Spleen (tissue), 7 donors: ENCODE data around the gene ARHGEF28.

Source experiments
- POLR2A ChIP-seq, 3 donors: fragments of 450-650 bp; IDR thresholded peaks; one replicate each; pipeline ENCODE4 v1.5.1; 2017; ENCODE audit warnings: antibody characterized with exemption in 3 of 3, mild to moderate bottlenecking in 1 of 3
- TF ChIP-seq, protein P1 (sequence below), 11 experiments: fragments of 200-600 bp in 7 of 11; fragments of 450-650 bp in 4 of 11; sonication (generic) in 4 of 11; IDR thresholded peaks in 8 of 11; conservative IDR thresholded peaks in 3 of 11; 1 replicate in 7 of 11; 2 replicates in 4 of 11; pipeline versions ENCODE4 v1.4.0 to v1.8.0; 2016 to 2021; ENCODE audit warnings: antibody characterized with exemption in 11 of 11, inconsistent platforms in 4 of 11, mild to moderate bottlenecking in 1 of 11
- donor health status: DM: no; HTN: no; CAD: no; lungs with moderate emphysema.
- donor health status: DM: no; HTN: no; CAD: no.
- donor health status: DM: no; HTN: no; CAD: no.

- TF ChIP-seq, protein P1, sequence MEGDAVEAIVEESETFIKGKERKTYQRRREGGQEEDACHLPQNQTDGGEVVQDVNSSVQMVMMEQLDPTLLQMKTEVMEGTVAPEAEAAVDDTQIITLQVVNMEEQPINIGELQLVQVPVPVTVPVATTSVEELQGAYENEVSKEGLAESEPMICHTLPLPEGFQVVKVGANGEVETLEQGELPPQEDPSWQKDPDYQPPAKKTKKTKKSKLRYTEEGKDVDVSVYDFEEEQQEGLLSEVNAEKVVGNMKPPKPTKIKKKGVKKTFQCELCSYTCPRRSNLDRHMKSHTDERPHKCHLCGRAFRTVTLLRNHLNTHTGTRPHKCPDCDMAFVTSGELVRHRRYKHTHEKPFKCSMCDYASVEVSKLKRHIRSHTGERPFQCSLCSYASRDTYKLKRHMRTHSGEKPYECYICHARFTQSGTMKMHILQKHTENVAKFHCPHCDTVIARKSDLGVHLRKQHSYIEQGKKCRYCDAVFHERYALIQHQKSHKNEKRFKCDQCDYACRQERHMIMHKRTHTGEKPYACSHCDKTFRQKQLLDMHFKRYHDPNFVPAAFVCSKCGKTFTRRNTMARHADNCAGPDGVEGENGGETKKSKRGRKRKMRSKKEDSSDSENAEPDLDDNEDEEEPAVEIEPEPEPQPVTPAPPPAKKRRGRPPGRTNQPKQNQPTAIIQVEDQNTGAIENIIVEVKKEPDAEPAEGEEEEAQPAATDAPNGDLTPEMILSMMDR (IDR thresholded peaks at IDR 0.05 in 8 of 11, conservative IDR thresholded peaks at IDR 0.05 in 3 of 11), result no peak
- no peak for TF ChIP-seq POLR2A (IDR thresholded peaks at IDR 0.05)
Observed at GRCh38 chr5:73968729-73969128, 342.7 kb downstream of the ARHGEF28 start.
